GM18519 (cell line): Measurements from ENCODE around the gene BCL11A.
A peak's percentile ranks its signal among the peaks of the same experiment; 100 is the strongest.

Source experiments
- ATAC-seq: cut with Tn5 transposase; IDR thresholded peaks from one replicate; pipeline ENCODE4 v1.9.1; 2021; ENCODE audit warnings: mild to moderate bottlenecking, moderate library complexity; ENCODE audit not compliant: unreplicated experiment, low FRiP score

BCL11A gene

DNA sequence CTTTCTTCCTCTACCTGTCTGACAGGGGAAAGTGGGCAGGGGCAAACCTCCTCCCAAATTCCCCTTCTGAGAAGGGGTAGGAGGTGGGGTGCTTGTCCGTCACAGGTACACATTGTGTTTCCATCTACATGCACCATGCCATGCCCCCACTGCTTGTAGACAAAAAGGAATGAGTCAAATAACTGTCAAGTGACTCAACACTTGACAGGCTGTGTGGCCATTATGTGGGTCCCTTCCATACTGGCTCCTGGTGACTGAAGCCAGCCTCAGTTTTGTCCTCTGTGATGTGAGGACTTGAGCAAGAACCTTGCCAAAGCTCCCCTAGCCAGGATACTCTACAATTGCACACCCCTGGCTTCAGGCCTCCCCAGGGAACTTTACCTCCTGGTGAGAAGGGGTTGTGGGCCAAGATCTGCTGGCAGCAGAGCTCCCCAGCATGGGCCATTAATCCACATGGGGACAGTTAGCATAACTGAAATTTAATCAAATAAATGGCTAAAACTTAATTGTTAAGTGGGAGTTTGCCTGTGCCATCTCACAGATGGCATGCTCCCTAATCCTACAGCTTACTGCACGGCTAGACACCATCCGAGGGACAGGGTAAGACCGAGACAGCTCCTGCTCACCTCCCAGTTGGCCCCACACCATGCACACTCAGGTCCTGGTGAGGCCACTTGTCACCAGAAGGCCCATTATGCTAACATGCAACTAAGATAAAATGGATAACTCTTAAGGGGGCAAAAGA, 140.2 kb downstream of the BCL11A start:
- peak; percentile 25 for ATAC-seq

DNA sequence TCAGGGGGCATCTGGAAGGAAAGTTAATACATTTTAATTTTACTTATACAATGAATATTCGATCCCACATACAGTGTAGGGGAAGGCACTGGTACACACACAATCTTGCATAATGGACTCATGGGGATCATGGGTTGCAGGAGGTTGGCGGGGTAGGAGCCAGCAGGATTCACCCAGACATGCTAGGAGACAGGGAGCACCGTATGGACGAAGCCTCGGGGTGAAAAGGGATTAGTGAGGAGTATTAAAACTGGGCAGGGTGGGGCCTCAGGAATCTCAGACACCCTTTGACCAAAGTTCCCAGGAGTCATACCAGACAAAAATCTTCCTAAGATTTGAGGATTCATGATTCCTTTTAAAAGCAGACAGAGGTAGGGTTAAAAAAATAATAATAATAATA, 140.8 kb downstream of the BCL11A start:
- ATAC-seq = no peak

DNA sequence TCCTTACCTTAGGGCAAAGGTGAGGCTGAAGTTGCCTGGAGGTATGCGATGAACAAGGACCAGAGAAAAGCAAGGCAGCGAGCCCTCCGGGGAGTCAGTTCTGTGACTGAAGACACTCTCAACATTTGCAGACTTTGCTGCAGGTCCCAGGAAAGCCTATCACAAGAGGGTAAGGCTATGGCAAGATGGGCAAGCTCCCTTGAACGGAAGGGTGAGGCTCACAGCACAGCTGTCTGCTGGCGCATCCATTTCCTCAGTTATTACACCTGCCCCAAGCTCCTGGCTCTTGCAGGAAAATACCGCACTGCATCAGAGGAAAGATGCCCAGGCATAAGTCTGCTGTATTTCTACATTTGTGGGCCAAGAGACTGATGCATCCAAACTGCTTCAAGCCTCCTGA, 141.4 kb downstream of the BCL11A start:
- no peak for ATAC-seq

DNA sequence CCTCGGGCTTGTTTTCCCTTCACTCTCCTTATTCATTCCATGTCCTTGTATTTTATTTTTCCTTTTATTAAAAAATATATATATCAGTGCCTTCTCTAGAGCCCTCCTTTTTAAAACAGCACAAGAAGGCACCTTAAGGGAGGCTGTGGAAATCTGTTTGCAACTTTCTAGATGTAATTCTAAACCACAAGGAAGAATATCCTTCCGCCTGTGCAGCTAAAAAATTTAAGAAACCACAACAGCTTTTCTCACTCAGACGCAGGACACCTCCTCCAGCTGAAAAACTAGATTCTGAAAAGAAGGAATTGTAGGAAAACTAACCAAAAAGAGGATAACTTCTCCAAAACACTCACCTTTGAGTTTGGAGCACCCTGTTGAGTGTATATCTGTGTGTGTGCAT, 142.2 kb downstream of the BCL11A start:
- no peak for ATAC-seq

DNA sequence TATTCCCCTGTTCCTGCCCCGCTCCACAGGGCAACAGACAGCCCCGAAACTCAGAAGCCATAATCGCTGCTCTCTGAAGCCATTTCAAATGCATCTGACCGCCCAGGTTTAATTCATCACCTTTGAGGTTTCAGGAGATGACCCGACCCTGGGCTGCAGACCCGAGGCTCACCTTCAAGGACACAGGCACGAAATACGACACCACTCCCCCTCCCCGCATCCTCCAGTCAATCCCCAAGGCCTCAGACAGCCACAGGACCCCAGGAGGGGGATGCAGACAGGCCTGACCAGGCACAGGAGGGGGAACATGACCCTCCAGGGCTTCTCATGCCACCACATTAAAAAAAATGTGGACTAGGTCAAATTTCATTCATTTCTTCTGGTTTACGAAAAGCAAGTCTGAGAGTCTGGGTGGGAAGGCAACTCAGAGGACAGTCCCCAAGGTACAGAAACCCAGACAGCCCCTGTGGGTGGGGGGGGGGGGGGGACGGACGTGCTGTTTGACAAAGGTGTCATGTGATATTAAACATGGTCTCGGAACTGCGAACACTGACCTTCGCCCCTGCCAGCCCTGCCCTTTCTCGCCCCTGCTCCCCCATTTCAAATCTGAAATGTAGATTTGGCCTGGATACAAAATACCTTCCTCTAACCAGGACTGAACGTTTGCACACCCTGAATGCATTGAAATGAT, 142.9 kb downstream of the BCL11A start:
- ATAC-seq = no peak

DNA sequence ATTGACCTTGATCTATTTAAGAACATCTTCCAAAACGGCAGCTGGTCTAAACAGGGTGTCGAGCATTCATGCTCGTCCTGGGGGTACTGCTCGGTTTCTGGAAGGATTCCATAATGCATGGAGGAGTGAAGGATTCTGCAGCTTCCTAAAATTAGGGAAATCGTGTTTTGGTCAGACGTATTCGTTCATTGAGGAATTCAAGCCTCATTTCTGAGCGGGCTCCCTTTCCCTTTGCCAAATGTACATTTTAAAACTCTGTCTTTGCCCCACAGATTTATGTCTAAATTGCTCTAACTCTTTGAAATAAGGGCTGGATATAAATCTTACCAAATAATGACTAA, 144.0 kb downstream of the BCL11A start:
- ATAC-seq = no peak

DNA sequence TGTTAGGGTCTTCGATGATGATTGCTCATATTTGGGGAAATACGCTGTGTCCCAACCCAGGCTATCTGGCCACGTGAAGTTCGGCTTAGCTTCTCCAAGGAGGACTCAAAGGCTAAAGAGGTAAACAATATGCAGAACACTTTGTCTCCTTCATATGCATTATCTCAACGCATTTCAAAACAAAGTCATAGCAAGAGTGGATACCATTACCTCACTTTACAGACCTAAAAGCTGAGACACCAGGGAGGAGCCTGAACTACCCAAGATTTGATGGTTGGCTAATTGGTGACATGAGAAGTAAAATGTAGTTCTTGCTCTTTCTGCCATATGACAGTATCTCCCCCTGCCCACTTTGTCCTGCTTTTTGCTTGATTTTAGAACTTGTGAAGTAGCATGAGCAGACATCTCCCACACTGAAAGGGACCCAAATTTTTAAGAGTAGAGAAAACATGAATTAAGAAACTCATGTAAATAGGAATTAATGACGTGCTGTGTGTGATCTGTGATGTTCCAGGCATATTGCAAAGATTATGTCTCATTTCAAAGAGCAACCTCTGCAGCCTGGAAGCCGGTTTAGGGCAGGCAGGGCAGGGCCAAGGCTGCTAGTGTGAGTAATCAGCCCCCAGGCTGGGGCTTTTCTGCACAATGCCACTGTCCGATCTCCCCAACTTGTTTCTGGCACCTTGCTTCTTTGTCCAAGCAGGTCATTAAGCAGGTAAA, 144.5 kb downstream of the BCL11A start:
- no peak for ATAC-seq

DNA sequence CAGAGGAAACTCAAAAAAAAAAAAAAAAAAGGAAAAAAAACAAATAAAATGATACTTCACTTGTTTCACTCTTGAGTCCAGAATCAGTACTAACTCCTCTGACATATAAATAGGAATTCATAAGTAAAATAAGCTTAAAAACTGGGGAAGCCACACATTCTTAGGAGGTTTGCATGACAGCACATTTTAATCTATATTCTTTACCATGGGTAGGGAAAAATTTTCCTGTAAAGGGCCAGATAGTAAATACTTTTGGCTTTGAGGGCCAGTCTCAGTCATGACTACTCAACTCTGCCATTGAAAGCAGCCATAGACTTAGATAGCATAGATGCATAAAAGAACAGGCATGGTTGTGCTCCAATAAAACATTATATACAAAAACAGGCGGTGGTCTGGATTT, 145.2 kb downstream of the BCL11A start:
- no peak for ATAC-seq

DNA sequence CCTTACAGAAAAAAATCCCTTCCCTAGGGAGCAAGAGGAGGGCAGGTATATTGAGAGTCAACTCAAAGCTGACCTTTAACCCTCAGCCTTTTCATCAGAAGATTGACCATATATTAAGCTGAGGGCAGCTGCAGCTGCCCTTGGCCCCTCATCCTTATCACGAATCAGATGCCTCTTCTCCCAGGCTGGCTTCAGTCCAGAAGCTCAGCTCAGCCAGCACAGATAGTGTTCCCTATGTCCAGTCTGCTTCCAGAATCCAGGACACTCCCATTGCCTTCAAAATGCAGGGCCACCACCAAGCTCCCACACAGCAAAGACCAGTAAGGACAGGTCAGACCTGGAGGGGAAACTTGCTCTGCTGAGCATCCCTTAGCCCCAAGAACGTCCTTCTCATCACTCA, 146.1 kb downstream of the BCL11A start:
- ATAC-seq = no peak

DNA sequence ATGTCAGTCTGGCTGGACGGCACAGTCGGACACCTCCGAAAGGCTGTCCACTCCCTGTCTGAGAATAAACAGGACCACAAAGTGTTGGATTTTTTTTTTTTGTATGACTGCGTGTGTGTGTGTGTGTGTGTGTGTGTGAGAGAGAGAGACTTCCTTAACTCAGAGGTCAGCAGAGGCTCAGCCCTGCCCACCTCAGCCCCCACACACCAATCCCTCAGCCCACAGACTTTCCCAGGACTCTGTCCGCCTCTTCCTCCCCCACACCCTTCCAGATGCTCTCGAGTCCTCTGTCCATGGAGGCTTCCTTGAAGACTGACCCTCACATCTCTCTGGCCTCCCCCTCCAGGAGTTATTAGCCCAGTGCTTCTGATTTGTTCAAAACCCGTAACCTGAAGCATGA, 147.3 kb downstream of the BCL11A start:
- no peak for ATAC-seq

DNA sequence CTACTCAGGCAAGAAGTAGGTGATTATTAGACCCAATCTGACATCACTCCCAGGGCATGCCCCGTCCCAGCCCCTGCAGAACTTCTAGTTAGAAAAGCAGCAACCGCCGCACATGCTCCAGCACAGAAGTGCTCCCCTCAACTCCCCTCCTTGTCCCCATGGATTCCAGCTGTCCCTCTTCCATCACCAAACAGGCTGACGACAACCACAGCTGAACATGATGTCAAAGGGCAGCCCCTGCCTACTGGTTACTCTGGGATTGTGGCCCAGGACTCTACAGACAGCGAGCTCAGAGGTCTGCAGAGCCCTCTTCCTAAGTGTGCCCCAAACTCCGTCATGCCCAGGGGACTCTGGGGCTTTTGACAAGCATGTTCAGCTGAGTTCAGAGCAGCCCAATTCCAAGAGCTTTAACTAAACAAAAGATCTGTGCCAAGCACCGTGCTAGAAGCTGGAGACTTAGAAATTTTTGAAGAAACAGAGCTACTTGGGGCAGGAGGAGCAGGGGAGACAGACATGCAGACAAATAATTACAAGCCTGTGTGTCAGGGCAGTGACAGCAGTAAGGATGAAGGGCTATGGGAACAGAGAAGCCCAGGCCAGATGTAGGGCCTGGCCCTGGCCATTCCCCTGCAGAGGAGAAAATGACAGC, 148.1 kb downstream of the BCL11A start:
- no peak for ATAC-seq
